Measurements from ENCODE around the gene GID8. TPM values are rescaled to one million over a fixed set of nuclear protein-coding genes. Genes with fewer than 3 reads are reported as not detected.
"Not testable (repeated sequence)": the region's sequence is repeated elsewhere in the genome, so short reads cannot be mapped to it uniquely, and the experiment has no call there.

The GID8 gene
- total and polyA plus RNA-seq, 2 donors: 24.0 to 25.7 TPM

DNA sequence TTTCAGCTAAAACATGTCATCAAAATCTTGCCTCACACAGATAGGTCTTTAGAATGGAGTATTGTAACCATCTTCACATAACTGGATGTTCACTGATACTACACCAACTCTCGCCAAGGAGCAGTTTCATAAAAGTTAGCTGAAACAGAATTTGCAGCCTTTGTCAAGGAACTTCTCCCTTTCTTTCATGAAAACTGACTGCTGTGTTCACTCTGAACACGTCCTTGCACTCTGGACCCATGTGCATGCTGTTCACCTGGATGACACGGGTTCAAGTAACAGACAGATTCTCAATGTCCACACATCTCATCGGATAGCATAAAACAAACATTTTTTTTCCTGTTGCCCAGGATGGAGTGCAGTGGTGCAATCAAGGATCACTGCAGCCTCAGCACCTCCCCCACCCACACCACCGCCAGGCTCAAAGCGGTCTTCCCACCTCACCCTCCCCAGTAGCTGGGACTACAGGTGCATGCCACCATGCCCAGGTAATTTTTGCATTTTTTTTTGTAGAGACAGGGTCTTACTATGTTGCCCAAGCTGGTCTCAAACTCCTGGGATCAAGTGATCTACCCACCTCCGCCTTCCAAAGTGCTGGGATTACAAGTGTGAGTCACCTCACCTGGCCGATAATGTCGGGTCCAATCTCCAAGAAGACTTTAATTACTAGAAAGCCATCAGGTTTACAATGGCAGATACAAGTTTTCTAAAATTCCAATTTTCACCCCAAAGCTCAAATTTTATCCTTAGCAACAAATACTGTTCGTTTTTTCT, 21.1 kb upstream of the GID8 start:
- WGBS: 95% methylated on average over 10 of the region's 10 CpGs
- Histone ChIP-seq H3K36me3 (ENCODE audit: control insufficient read depth in 2 of 2, insufficient read depth in 2 of 2, low read length in 1 of 2) (peaks cover 21 to 23% of the 10 kb centered on the region in 2 donors), H3K27me3 (ENCODE audit: control insufficient read depth in 2 of 2, insufficient read depth in 1 of 2, low read length in 1 of 2) (no peaks in the 10 kb centered on the region), H3K9me3 (ENCODE audit: control insufficient read depth in 2 of 2, insufficient read depth in 1 of 2, low read length in 1 of 2) (no peaks in the 10 kb centered on the region), H3K4me1 (ENCODE audit: control insufficient read depth in 2 of 2, insufficient read depth in 2 of 2, low read length in 2 of 2) (peaks cover 45 to 69% of the 10 kb centered on the region in 2 donors), H3K4me3 (ENCODE audit: low read length in 2 of 2) (no peak overlapping the region), H3K27ac (ENCODE audit: low read depth in 1 of 2, low read length in 1 of 2) (no peak overlapping the region)
- no peak for DNase-seq (ENCODE audit: low read depth in 6 of 9, low spot score in 9 of 9)

DNA sequence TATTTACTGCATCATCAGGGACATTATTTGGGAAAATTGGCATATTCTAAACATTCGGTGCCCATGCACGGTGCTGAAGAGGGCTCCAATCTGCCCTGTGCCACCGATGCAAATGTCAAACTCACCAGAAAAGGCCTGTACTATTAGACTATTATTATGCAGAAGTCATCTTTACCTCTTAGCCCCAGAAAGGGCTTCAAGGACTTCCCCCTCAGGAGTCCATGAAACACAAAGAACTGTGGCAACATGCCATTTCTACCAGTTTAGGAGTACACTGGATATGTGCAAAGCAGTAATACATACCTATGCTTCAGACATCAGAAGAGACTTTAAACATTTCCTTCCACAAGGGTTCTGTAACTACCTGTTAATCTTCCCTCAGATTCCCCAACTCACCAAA, 20.2 kb upstream of the GID8 start:
- WGBS: 74% methylated on average over 3 of the region's 3 CpGs
- Histone ChIP-seq H3K4me1 (ENCODE audit: control insufficient read depth in 2 of 2, insufficient read depth in 2 of 2, low read length in 2 of 2) (peaks cover 52 to 76% of the 10 kb centered on the region in 2 donors), H3K4me3 (ENCODE audit: low read length in 2 of 2) (no peak overlapping the region)

DNA sequence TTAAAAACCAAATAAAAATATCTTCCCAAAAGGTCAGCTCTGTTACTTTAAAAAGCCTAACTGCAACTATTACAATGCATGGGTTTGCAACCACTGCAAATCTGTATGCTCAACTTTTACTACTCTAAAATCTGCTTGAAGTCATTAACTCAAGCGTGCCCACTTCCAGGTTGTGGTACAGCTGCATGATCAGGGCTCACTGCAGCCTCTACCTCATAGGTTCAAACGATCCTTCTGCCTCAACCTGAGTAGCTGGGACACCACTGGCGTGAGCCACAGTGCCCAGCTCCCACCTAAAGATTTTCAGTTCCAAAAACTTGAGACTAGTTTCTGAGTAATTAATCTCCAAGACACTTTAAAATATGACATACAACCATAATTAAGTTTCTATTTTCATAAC, 19.8 kb upstream of the GID8 start:
- 9% methylated on average over 3 of the region's 3 CpGs for WGBS
- Histone ChIP-seq H3K4me1 (ENCODE audit: control insufficient read depth in 2 of 2, insufficient read depth in 2 of 2, low read length in 2 of 2) (peaks cover 55 to 80% of the 10 kb centered on the region in 2 donors), H3K4me3 (ENCODE audit: low read length in 2 of 2) (no peak overlapping the region), H3K27me3 (ENCODE audit: control insufficient read depth in 2 of 2, insufficient read depth in 1 of 2, low read length in 1 of 2) (no peaks in the 10 kb centered on the region), H3K27ac (ENCODE audit: low read depth in 1 of 2, low read length in 1 of 2) (peak overlapping the region; percentile 61 to 70), H3K36me3 (ENCODE audit: control insufficient read depth in 2 of 2, insufficient read depth in 2 of 2, low read length in 1 of 2) (peaks cover 11 to 13% of the 10 kb centered on the region in 2 donors), H3K9me3 (ENCODE audit: control insufficient read depth in 2 of 2, insufficient read depth in 1 of 2, low read length in 1 of 2) (no peaks in the 10 kb centered on the region)
- peak in 3 of 9 donors; percentile 38 to 77 (median 42) for DNase-seq (ENCODE audit: low read depth in 6 of 9, low spot score in 9 of 9)

More for the DNA sequence above, 20.2 kb upstream of the GID8 start:
- no peaks in the 10 kb centered on the region for H3K9me3 ChIP-seq (ENCODE audit: control insufficient read depth in 2 of 2, insufficient read depth in 1 of 2, low read length in 1 of 2)
- peak overlapping the region; percentile 61 to 77 for H3K27ac ChIP-seq (ENCODE audit: low read depth in 1 of 2, low read length in 1 of 2)
- H3K36me3 ChIP-seq (ENCODE audit: control insufficient read depth in 2 of 2, insufficient read depth in 2 of 2, low read length in 1 of 2): peaks cover 15 to 16% of the 10 kb centered on the region in 2 donors
- DNase-seq (ENCODE audit: low read depth in 6 of 9, low spot score in 9 of 9): no peak
- no peaks in the 10 kb centered on the region for H3K27me3 ChIP-seq (ENCODE audit: control insufficient read depth in 2 of 2, insufficient read depth in 1 of 2, low read length in 1 of 2)

DNA sequence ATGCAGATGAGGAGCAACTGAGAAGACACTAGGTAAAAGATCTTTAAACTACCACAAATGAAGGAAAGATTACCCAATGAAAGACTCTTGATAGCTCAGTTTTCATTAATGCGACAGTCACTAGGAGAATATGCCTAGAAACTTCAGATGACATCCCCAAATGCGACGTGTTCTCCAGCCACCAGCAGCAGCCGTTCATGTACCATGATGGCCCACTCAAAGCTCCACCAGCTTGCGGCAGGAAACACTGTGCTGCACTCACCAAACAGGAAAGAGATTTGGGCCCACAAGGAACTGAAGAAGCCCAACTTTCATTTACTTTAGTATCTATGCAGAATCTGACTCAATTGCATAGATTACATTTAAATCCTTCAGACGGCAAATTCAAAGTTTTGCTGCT, 19.1 kb upstream of the GID8 start:
- H3K4me3 ChIP-seq (ENCODE audit: low read length in 2 of 2): peak overlapping the region in 1 of 2 donors; percentile 6
- H3K4me1 ChIP-seq (ENCODE audit: control insufficient read depth in 2 of 2, insufficient read depth in 2 of 2, low read length in 2 of 2): peaks cover 56 to 84% of the 10 kb centered on the region in 2 donors
- WGBS: 7% methylated on average over 6 of the region's 6 CpGs

DNA sequence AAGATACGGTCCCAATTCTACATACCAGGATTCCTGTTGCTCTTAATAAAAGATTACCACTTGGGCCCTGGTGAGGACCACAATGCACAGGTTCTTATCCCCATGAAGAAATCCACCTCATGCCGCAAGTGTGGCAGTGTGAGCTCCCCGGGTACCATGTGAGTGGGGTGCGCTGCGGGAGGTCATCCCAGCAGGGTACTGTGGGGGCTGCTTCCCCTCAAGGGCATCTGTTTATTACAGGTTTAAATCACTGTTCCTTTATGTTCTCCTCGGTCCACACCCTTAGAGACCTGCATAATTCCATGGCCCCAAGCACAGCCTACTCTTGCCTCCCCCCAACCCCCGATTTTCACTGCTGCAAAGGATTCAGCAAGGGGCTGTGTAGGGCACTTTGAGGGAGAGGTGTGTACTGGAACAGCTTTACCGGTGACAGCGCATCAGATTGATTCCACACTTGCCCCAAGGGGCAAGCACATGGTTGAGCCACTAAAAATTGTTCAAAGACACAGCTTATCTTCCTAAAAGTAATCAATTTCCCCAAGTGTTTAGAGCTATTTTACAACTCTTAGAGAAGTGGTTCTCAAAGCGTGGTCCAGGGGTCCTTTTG, 17.8 kb upstream of the GID8 start:
- Histone ChIP-seq H3K27ac (ENCODE audit: low read depth in 1 of 2, low read length in 1 of 2) (peak overlapping the region in 1 of 2 donors; percentile 61), H3K4me3 (ENCODE audit: low read length in 2 of 2) (no peak overlapping the region), H3K36me3 (ENCODE audit: control insufficient read depth in 2 of 2, insufficient read depth in 2 of 2, low read length in 1 of 2) (no peaks in the 10 kb centered on the region), H3K27me3 (ENCODE audit: control insufficient read depth in 2 of 2, insufficient read depth in 1 of 2, low read length in 1 of 2) (no peaks in the 10 kb centered on the region), H3K4me1 (ENCODE audit: control insufficient read depth in 2 of 2, insufficient read depth in 2 of 2, low read length in 2 of 2) (peaks cover 65 to 85% of the 10 kb centered on the region in 2 donors), H3K9me3 (ENCODE audit: control insufficient read depth in 2 of 2, insufficient read depth in 1 of 2, low read length in 1 of 2) (no peaks in the 10 kb centered on the region)
- WGBS: 91% methylated on average over 10 of the region's 10 CpGs
- DNase-seq (ENCODE audit: low read depth in 6 of 9, low spot score in 9 of 9): no peak

More for the DNA sequence above, 19.1 kb upstream of the GID8 start:
- Histone ChIP-seq H3K27me3 (ENCODE audit: control insufficient read depth in 2 of 2, insufficient read depth in 1 of 2, low read length in 1 of 2) (no peaks in the 10 kb centered on the region), H3K9me3 (ENCODE audit: control insufficient read depth in 2 of 2, insufficient read depth in 1 of 2, low read length in 1 of 2) (no peaks in the 10 kb centered on the region), H3K36me3 (ENCODE audit: control insufficient read depth in 2 of 2, insufficient read depth in 2 of 2, low read length in 1 of 2) (peaks cover 6% of the 10 kb centered on the region in 2 donors), H3K27ac (ENCODE audit: low read depth in 1 of 2, low read length in 1 of 2) (peak overlapping the region; percentile 61 to 74)
- DNase-seq (ENCODE audit: low read depth in 6 of 9, low spot score in 9 of 9): peak in 1 of 9 donors; percentile 72

DNA sequence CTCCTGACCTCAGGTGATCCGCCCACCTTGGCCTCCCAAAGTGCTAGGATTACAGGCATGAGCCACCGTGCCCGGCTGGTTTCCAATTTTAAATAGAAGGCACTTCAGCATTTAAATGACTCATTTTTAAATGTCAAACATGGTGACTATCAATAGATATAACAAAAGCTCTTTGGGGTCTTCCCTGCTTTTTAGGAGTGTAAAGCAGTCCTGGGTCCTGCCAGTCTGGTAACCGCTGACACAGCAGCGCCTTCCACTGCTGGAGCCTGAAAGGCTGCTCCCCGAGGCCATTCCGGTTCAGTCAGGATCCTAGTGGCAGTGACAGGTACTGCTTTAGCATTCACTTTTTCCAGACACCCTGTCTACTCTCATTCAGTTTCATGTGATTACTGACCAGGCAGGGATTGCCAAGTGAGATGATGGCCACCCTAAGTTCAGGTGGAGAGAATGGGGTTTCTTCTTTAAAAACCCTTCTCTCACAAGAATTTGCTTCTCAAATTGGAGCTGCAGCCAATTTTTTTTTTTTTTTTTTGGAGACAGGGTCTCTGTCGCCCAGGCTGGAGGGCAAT, 16.7 kb upstream of the GID8 start:
- Histone ChIP-seq H3K4me1 (ENCODE audit: control insufficient read depth in 2 of 2, insufficient read depth in 2 of 2, low read length in 2 of 2) (peaks cover 59 to 80% of the 10 kb centered on the region in 2 donors), H3K36me3 (ENCODE audit: control insufficient read depth in 2 of 2, insufficient read depth in 2 of 2, low read length in 1 of 2) (no peaks in the 10 kb centered on the region), H3K9me3 (ENCODE audit: control insufficient read depth in 2 of 2, insufficient read depth in 1 of 2, low read length in 1 of 2) (no peaks in the 10 kb centered on the region), H3K27ac (ENCODE audit: low read depth in 1 of 2, low read length in 1 of 2) (peak overlapping the region in 1 of 2 donors; percentile 70), H3K27me3 (ENCODE audit: control insufficient read depth in 2 of 2, insufficient read depth in 1 of 2, low read length in 1 of 2) (no peaks in the 10 kb centered on the region), H3K4me3 (ENCODE audit: low read length in 2 of 2) (no peak overlapping the region)
- 63% methylated on average over 8 of the region's 8 CpGs for WGBS
- DNase-seq (ENCODE audit: low read depth in 6 of 9, low spot score in 9 of 9): peak in 3 of 9 donors; percentile 49 to 73 (median 52)

DNA sequence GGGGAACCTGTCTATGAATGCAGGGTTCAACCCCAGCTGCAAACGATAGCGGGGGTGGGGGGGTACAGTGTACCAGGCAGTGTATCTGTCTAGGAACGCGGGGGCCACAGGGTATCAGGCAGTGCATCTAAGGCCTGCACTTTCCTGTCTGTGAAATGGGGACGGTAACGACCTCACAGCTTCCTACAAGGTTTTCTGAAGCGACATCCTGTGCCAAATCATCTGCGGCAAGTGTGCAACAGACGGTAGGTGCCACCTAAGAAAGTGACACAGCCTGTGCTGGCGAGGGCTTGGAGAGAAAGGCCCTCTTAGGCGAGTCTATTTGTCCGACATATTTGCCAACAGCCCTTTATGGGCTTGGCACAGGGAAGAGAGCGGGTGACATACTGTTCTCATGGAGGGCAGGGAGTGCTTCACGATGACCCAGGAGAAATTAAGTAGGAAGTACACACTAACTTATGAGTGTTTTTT, 15.5 kb upstream of the GID8 start:
- H3K4me3 ChIP-seq (ENCODE audit: low read length in 2 of 2): no peak overlapping the region
- no peaks in the 10 kb centered on the region for H3K9me3 ChIP-seq (ENCODE audit: control insufficient read depth in 2 of 2, insufficient read depth in 1 of 2, low read length in 1 of 2)
- H3K4me1 ChIP-seq (ENCODE audit: control insufficient read depth in 2 of 2, insufficient read depth in 2 of 2, low read length in 2 of 2): peaks cover 60 to 77% of the 10 kb centered on the region in 2 donors
- H3K27me3 ChIP-seq (ENCODE audit: control insufficient read depth in 2 of 2, insufficient read depth in 1 of 2, low read length in 1 of 2): no peaks in the 10 kb centered on the region
- DNase-seq (ENCODE audit: low read depth in 6 of 9, low spot score in 9 of 9): peak in 1 of 9 donors; percentile 57
- H3K36me3 ChIP-seq (ENCODE audit: control insufficient read depth in 2 of 2, insufficient read depth in 2 of 2, low read length in 1 of 2): no peaks in the 10 kb centered on the region
- H3K27ac ChIP-seq (ENCODE audit: low read depth in 1 of 2, low read length in 1 of 2): peak overlapping the region; percentile 63 to 64
- WGBS: 76% methylated on average over 14 of the region's 14 CpGs

DNA sequence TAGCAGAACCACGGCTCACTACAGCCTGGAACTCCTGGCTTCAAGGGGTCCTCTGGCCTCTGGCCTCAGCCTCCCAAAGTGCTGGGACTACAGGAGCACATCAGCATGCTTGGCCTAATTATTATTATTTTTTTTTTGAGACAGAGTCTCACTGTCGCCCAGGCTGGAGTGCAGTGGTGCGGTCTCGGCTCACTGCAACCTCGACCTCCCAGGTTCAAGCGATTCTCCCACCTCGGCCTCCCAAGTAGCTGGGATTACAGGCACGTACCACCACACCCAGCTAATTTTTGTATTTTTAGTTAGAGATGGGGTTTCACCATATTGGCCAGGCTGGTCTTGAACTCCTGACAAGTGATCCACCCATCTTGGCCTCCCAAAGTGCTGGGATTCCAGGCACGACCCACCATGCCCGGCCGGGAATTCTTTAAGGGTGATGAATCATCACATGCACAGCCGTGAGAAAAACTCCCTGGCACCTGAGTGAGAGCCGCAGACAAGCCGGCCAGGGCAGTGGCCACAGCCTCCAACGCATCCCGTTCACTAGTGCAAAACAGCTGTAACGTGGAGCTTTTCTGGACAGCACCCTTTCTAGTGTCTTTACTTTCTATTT, 14.8 kb upstream of the GID8 start:
- 94% methylated on average over 17 of the region's 17 CpGs for WGBS
- not testable (repeated sequence) for H3K27me3 ChIP-seq (ENCODE audit: control insufficient read depth in 2 of 2, insufficient read depth in 1 of 2, low read length in 1 of 2); DNase-seq (ENCODE audit: low read depth in 6 of 9, low spot score in 9 of 9); H3K4me3 ChIP-seq (ENCODE audit: low read length in 2 of 2); H3K9me3 ChIP-seq (ENCODE audit: control insufficient read depth in 2 of 2, insufficient read depth in 1 of 2, low read length in 1 of 2); H3K36me3 ChIP-seq (ENCODE audit: control insufficient read depth in 2 of 2, insufficient read depth in 2 of 2, low read length in 1 of 2)
- H3K4me1 ChIP-seq (ENCODE audit: control insufficient read depth in 2 of 2, insufficient read depth in 2 of 2, low read length in 2 of 2): peaks cover 60 to 77% of the 10 kb centered on the region in 2 donors
- peak overlapping the region; percentile 26 to 31 for H3K27ac ChIP-seq (ENCODE audit: low read depth in 1 of 2, low read length in 1 of 2)
